Fibroblast of lung (primary cell): ENCODE data around the gene MYH9.

Experiments
- EZH2 ChIP-seq: IDR thresholded peaks from 2 replicates; pipeline ENCODE4 v1.5.1; 2012; ENCODE audit warnings: low read length, control low read depth, mild to moderate bottlenecking; ENCODE audit errors: missing control alignments
- TF ChIP-seq, protein P1 (sequence below), 2 donors: IDR thresholded peaks in 1 of 2; conservative IDR thresholded peaks in 1 of 2; 1 replicate in 1 of 2; 2 replicates in 1 of 2; pipeline ENCODE4 v1.5.1; 2011 to 2012; ENCODE audit warnings: low read length in 2 of 2, control low read depth in 1 of 2, inconsistent platforms in 1 of 2, low read depth in 1 of 2, mild to moderate bottlenecking in 1 of 2

DNA sequence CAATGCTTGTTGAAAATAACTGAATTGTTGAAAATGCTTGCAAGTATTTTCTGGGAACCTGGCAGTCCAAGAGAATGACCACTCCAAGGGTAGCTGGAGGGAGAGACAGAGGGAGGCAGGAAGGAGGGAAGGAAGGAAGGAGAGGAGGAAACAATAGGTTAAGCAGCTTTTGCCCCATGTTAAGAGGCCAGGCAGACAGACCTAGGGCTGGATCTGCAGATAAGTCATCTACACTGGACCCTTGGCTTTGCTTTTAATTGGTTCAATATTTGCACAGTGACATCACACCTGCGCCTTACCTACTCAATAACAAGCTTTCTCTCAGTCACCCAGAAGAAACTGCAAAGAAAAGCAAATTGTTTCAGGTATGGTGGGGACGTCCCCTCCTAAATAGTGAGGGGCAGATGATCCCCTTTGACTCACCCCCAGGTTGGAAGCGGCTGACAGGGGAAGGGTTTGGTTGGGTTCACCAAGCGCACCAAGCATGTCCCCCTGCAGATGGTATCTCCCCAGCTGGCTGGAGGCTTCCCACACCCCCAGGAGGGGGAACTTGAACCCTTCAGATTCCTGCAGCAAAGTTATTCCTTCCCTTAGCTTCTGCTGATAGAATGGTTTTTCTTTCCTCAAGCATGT is 24.3 kb downstream of the MYH9 start:
- no peak for TF ChIP-seq EZH2
- TF ChIP-seq, protein P1, sequence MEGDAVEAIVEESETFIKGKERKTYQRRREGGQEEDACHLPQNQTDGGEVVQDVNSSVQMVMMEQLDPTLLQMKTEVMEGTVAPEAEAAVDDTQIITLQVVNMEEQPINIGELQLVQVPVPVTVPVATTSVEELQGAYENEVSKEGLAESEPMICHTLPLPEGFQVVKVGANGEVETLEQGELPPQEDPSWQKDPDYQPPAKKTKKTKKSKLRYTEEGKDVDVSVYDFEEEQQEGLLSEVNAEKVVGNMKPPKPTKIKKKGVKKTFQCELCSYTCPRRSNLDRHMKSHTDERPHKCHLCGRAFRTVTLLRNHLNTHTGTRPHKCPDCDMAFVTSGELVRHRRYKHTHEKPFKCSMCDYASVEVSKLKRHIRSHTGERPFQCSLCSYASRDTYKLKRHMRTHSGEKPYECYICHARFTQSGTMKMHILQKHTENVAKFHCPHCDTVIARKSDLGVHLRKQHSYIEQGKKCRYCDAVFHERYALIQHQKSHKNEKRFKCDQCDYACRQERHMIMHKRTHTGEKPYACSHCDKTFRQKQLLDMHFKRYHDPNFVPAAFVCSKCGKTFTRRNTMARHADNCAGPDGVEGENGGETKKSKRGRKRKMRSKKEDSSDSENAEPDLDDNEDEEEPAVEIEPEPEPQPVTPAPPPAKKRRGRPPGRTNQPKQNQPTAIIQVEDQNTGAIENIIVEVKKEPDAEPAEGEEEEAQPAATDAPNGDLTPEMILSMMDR (conservative IDR thresholded peaks at IDR 0.05 in 1 of 2, IDR thresholded peaks at IDR 0.05 in 1 of 2; ENCODE audit: low read depth in 1 of 2, low read length in 2 of 2): no peak
